Stimulated activated CD8-positive, alpha-beta memory T cell treated with anti-CD3 and anti-CD28 coated beads, Interleukin-15, amount 100 ng/mL, for 48 hours (primary cell): ENCODE results near the gene FRMD4A.
"Not testable (repeated sequence)": the region's sequence is repeated elsewhere in the genome, so short reads cannot be mapped to it uniquely, and the experiment has no call there.

ENCODE experiments used
- DNase-seq, 2 donors: peaks; one replicate each; pipeline ENCODE4 v3.0.0-alpha.2; 2020; ENCODE audit warnings: low read depth in 2 of 2

The FRMD4A gene

DNA sequence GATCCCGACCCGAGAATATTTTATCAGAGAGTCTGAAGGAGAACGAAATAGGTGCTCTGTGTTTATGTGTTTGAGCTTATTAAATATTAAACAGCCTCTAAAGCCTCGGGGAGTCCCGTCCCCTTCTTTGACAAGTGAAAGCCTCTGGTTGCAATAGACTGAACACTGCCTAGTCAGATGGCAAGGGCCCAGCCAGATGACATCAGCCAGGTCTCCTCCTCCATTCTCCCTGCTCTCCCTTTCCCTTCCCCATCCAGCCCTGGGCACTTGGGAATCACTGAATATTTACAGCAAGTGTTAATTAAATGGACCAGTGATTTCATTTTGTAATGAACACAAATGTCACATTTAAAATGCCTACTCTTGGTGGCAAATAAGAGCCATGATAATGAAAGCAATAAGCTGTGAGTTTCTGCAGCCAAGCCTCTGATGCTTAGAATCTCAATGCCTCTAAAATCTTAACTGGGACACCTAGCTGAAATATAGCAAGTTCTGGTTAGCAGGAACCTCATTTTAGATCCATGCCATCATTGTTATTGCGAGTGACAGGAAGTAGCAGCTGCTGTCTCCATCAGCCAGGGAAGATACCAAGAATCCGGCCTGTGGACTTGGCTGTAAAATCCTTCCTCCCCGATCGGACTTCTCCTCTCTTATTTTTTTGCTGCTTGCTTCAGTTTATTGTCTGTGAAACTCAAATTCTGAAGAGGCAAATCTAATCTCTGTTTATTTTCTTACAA lies 541.8 kb downstream of the FRMD4A start:
- no peak for DNase-seq

DNA sequence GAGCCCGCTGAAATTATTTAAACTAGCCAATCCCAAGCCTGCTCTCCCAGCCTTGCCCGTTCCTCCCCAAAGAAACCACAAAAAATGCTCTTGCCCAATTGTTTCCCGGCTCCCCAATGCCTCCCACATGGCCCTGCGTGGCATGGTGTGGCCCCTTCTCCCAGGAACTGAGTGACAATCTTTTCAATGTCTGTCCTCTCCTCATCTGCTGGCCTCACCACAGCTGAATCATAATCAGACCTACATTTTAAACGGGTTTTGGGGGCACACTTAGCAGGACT lies 542.5 kb downstream of the FRMD4A start:
- no peak for DNase-seq

DNA sequence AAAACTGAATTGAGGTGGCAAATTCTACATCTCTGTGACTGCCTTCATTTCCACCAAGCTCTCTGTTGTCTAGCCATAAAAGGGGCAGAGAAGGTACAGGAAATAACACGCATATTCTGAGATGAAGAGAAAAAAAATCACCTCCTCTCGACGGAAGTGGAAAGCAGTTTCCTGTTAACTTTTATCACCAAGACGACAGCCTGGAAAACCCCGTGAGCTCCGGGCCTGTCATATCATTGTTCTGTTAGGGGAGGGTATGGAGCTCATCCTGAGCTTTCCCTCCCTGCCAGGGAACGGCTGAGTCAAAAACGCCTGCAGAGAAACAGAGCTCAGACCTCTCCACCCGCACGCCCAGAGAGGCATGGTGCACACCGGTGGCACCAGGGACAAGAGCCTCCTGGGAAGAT lies 543.7 kb downstream of the FRMD4A start:
- peak; percentile 49 to 61 for DNase-seq

DNA sequence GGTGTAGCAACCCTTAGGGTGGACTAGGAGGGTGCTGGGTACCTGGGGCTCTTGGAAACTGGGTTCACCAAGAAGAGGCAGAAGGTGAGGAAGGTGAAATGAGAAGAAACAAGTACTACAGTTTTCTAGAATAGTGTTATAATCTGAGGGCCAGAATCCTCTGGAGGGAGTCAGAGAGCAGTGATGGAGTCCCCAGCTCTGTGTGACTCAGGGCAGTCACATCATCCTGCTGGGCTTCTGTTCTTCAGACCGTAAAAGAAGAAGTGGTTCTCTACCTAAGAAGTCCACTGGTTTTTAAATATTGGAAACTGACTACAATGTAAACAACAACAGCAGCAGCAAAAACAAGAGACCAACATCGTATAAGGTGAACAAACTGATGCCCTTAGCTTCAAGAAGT lies 546.7 kb downstream of the FRMD4A start:
- no peak for DNase-seq

DNA sequence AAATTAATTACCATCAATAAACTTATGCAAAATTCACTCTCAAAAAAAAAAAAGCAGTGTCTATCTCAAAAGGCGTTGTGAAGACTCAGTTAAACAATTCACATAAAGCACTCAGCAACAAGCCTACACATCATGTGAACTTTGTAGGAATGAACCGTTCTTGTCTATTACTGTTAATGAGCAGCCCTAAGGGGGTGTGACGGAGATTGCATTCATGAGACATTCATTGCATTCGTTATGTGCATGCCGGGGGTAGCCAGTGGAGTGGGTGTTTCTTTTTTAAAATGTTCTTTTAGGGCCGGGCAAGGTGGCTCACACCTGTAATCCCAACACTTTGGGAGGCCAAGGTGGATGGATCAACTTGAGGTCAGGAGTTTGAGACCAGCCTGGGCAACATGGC lies 551.0 kb downstream of the FRMD4A start:
- DNase-seq = no peak

DNA sequence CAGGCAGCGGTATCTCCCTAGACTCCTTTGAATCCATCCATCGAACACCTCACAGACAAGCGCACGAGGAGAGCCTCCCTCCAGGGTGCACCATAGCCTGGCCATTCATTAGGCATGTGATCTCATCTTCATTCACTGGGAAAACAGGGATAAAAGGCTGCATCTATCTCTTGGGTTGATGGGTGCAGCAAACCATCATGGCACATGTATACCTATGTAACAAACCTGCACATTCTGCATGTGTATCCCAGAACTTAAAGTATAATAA lies 552.1 kb downstream of the FRMD4A start:
- not testable (repeated sequence) for DNase-seq

DNA sequence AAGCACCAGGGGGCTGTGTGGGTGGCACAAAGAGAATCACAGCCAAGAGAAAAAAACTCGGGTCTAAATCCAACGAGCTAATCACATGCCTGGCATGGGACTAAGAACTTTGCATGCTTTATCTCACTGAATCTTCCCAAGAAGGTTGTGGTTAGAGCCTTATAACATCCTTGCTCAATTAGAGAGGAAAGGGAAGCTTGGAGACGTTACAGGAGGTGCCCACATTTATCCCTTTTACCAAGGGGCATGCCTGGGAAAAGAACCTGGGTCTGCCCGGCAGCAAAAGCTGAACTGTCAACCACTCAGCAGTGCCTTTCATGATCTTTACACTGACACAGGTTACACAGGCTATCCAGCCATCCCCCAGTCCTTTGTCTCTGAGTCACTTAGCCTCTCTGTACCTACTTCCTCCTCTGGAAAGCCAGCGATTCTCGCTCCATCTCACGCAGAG lies 553.8 kb downstream of the FRMD4A start:
- no peak for DNase-seq

DNA sequence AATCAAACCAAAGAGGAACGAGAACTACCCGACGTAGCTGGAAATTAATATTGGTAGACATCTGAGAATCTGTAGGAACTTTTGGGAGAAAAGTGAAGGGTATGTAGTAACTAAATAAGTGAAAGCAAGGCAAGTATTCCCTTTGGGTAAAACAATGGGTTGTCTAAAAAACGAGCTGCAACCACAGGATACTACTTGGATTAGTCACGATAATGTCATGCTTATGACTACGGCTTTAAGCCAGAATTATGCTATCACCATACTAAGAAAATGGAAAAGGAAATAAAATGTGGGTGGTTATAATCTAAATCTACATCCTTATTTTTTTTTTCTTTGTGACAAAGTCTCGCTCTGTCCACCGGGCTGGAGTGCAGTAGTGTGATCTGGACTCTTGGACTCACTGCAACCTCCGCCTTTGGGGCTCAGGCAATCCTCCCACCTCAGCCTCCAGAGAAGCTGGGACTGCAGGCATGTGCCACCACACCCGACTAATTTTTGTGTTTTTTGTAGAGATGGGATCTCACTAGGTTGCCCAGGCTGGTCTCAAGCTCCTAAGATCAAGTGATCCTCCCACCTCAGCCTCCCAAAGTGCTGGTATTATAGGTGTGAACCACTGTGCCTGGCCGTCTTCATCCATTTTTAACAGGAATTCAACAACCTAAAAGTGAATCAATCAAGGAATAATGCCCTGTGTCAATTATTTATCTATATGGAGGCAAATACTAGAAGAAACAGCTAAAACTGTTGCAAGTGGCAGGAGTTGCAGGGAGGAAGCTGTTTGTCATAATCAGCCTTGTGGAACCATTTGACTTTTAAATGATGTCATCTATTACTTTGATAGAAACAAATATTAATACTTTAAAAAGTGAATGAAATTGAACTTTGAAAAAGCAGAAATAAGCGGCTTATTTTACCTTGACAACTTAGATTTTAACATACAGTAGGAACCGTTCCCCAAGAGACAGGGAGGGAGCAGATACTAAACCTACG lies 554.6 kb downstream of the FRMD4A start:
- DNase-seq = no peak

DNA sequence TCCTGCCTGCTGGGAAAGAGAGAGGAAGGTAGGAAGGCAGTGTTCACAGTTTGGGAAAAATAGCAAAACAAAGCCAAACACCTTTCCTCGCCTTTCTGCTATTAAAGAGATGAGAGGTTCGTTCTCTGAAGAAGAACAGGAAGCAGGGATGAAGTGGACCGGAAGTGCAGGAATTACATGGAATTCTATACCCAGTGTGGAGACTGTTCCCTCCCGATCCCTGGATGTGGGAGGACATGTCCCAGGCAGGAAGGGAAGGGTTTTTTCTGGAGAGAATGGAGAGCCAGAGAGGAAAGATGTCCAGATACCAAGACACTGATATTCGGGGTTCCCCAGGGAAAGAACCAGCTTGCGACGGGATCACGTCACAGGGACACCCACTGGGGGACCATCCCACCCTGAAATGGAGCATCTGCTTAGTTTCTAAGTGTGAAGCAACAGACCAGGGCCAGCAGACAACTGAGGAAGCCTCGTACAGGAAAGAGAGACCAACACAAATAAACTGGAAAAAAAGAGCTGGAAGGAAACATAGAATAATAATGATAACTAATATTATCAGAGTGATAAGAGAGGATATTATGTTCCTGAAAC lies 556.3 kb downstream of the FRMD4A start:
- no peak for DNase-seq

DNA sequence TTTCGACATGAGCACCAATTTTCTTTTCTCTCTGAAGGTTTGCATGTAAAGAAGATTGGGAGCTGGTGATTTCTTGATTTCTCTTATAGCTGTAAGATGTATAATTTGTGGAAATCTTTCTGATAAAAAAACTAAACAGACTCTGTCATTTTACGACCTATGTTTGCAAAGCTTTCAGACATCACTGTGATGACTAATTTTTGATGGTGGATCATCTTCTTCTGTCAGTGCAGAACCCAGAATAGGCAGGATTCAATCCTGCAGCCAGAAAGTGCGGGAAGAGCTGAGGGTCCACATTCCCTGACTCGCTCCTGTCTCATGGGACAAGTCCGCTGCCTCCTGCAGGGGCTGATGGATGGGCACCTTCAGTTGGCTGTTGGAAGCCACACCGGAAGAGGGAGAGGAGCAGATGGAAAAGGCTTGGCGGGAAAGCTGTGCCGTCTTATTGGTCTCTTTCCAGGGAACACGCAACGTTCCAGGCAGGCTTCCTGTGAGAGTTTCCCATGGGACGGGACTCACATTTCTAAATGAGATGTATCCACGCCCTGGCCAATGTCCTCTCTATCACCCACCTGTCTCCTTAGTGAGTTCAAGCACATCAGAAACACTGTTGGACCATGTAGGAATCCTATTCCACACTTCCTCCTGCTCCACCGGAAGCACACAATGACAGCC lies 557.1 kb downstream of the FRMD4A start:
- no peak for DNase-seq

DNA sequence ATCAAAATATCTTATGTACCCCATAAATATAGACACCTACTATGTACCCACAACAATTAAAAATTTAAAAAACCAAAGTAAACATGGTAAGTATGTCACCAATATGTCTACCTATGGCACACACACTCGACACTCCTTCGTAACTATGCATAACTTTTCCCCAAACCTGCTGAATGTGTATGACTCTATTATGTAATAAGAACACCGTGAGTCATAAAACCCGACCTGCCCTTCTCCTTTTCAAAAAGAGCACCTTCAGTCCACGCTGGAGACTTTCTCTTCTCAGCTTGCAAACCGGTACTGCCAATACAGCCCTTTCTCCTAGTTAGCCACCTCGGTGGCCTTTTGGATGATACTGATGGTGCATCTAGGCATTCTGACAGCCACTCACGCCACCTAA lies 557.7 kb downstream of the FRMD4A start:
- DNase-seq = no peak

DNA sequence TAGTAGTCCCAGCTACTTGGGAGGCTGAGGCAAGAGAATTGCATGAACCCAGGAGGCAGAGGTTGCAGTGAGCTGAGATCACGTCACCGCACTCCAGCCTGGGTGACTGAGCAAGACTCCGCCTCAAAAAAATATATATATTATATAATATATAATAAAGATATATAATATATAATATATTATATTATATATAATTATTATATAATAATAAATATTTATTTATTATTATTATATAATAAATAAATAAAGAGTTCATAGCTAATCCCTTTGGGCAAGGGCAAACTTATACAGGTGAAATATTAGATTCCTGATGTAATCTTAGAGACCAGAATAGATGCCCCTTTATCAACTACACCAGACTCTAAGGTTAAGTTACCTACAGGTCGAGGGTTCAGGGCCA lies 558.7 kb downstream of the FRMD4A start:
- no peak for DNase-seq

DNA sequence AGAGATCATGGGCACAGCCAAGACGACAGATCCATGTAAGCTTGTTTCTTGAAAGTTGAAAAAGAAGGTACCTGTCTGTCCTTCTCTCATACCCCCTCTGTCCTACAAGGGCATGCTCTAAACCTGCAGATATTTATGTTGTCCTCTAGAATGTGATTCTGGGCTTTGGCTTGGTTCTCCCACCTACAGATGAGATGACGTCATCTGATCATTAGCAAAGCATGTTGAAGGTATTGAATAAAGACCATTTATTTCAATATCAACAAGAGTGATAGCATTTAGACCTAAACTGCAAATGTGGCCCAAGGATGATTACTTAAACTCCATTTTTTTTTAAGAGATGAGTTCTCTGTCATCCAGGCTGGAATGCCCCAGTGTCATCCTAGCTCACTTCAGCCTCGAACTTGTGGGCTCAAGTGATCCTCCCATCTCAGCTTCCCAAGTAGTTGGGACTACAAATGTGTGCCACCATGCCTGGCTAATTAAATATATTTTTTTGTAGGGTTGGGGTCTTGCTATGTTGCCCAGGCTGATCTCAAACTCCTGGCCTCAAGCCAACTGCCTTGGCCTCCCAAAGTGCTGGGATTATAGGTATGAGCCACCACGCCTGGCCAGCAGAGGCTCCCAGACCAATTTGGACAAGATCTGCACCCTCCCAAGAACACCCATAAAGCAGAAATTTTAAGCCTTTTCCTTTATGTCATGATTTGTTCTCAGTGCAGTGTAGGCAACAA lies 559.8 kb downstream of the FRMD4A start:
- DNase-seq = no peak

DNA sequence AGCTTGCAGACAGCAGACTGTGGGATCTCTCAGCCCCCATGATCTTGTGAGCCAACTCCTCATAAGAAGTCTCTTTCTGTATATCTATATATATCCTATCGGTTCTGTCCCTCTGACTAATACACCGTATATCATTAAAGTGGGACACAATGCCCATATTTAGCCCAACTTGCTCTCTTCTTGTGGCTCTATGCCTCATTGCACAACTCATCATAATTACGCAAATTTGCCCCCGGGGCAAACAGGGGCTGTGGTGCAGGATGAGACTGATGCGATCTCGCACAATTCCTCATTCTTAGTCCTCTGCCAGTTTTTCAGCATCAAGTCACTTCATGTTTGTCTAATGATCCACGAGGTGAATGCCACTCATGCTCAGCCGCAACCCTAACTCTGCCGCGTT lies 560.8 kb downstream of the FRMD4A start:
- DNase-seq = no peak

DNA sequence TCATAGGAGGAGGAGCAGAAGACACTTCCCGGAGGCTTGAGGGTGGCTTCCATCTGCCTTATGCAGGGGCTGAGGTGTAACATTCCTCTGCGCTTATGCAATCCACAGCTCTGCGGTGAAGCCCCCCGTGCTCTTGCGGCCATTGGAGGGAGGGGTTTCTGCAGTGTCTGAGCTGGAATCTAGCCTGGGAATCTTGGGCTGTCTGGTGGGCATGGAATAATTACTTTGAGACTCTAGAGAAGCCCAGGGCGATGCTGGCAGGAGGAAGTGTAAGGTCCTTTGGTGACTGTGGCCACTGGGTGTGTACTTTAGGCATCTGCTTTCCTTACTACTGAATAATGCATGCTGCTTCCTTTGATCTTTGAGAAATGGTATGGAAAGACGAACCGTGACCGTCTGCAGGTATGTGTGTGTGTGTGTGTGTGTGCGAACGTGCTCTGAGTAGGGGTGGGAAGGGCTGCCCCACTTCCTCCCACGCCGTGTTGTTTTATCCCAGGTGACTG lies 563.0 kb downstream of the FRMD4A start:
- no peak for DNase-seq

DNA sequence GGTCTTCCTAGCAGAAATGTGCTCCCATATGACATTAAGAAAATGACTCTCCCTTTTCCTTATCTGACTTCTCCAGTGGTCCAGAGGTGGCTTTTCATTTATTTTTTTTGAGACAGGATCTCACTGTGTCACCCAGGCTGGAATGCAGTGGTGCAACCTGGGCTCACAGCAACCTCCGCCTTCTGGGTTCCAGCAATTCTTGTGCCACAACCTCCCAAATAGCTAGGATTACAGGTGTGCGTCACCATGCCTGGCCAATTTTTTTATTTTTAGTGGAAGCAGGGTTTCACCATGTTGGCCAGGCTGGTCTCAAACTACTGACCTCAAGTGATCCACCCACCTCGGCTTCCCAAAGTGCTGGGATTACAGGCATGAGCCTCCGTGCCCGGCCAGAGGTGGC lies 563.6 kb downstream of the FRMD4A start:
- not testable (repeated sequence) for DNase-seq

DNA sequence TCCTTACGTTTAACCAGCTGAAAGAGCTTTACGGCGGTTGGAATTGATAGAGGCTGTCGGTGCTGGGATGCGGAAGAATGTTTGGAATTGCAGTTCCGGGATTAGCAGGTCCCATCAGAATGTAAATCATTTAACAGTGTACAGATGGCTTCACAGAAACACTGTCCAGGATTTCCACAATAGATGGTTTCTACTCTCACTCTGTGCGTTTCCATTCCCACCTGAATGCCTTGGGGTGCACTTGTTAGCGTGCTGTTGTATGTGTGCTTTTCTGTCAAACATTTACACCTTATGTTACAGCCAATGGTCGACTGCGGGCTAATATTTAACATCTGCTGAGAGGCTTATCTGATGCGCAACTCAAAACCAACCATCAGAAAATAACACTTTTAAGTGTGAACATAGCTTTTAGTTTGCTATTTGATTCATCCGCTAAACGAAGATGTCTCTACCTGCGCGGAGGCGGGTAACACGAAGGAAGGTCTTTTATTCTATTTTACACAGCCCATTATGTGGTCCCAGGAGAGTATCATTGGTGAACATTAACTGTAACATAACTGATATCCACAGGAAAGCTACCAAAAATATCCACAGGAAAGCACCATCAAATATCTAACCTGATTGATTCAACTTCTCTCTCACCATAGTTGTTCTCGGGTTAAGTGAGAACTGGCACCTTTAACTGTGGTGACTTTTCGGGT lies 564.9 kb downstream of the FRMD4A start:
- DNase-seq = no peak

DNA sequence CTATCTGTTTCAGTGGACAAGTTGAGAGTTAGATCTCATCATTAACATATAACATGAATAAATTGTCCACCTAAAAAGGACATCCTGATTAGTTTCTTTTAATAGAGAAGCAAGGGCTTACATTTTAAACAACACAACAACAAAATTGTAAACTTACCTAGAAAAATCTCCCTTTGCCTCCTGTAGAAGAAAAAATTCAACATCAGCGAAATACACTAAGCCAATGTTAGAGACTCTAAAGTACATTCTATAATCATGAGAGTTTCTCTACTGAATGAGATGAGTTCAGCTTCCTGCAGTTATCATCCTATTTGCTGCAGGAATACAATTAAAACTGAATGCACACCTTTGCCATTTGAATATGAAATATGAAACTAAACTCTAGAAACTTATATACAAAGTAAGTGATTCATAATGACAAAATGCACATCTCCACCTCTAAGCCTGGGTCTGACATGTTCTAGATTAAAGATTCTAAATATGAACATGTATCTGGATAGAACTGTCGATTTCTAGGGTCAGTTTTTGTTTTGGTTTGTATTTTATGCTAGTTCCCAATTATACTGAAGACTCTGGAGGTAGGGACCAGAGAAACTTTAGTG lies 569.1 kb downstream of the FRMD4A start:
- DNase-seq = no peak

DNA sequence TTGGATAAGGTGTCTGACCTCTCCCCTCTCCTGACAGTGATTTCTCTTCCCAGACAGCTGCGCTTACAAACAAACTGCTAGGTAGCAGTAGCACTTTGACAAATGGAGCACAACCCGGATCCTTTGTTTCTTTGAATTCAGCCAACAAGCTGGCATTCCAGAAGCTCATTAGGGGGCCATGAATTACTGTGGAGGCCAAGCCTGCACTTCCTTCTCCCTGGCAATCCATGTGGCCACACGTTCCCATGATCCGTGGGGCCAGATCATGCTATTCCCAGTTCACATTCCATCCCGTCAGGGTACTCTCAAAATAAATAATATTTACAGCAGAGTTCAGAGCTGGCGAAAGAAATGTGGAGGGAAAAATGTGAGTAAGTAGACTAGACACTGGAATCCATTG lies 571.6 kb downstream of the FRMD4A start:
- DNase-seq = no peak

DNA sequence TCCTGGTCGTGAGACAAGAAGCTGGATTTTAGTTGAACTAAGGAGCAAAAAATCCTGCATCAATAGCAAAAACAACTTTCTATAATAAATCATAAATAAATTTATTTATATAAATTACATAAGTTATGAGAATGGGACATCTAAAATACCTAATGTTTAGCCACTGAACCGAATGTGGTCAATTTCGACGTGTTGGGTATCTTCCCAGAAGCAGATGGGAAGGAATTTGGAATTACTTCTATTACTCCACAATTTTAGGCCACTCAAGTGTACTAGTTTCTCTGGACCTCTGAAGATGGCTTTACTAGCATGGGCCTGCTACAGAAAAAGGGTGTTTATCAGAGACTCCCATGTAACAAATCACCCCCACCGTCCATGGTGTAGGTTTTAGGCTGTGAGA lies 572.0 kb downstream of the FRMD4A start:
- no peak for DNase-seq

DNA sequence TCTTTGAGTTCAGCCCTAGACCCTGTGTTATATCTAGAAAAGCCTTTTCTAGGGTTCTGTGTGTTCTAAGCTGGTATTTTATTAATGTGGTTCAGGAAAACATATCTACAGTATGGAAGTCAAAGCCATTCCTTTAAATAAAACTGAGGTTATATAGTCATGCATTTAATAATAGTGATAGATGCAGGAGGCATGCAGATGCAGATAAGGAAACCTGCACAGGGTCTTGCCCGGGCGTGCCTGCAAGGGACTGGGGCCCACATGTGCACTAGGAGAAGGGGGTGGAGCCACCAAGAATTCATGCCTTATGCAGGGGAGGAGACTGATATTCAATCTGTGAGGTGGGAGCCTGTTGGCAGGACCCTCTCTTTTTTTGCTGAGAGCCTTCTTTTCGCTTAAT lies 572.4 kb downstream of the FRMD4A start:
- no peak for DNase-seq
